Measurements from ENCODE around the gene CEMIP. TPM values are rescaled to one million over a fixed set of nuclear protein-coding genes. Genes with fewer than 3 reads are reported as not detected.

Gene CEMIP
- total and polyA plus RNA-seq, 3 experiments from 2014 or later = not detected

- no peaks in the 10 kb centered on the region for H3K9me3 ChIP-seq (ENCODE audit: low read length)
- H3K4me3 ChIP-seq (ENCODE audit: low read length) = no peak overlapping the region
- H3K27ac Mint-ChIP-seq = no peak overlapping the region
- no peaks in the 10 kb centered on the region for H3K27me3 ChIP-seq (ENCODE audit: insufficient read depth, low read length, poor library complexity, severe bottlenecking)
- ChIA-PET CTCF (no interaction called here), POLR2A (no interaction called here)
- no peak overlapping the region for H3K27ac ChIP-seq (ENCODE audit: low read depth, low read length)
- H3K9me3 Mint-ChIP-seq = no peaks in the 10 kb centered on the region
- peaks cover 0 to 4% (median 4%) of the 10 kb centered on the region in 3 donors for H3K4me1 Mint-ChIP-seq
- no peaks in the 10 kb centered on the region for H3K4me1 ChIP-seq (ENCODE audit: insufficient read depth, low read length)
- no peak for DNase-seq
- H3K36me3 ChIP-seq (ENCODE audit: insufficient read depth, low read length) = no peaks in the 10 kb centered on the region
- peaks cover 0 to 20% (median 18%) of the 10 kb centered on the region in 3 donors for H3K36me3 Mint-ChIP-seq
- no peaks in the 10 kb centered on the region for H3K27me3 Mint-ChIP-seq
- H3K4me3 Mint-ChIP-seq = peak overlapping the region in 1 of 7 donors; percentile 63
Measured at GRCh38 chr15:80932989-80933388, 153.8 kb downstream of the CEMIP start.

GRCh38 chr15:80934761-80935221 is 155.6 kb downstream of the CEMIP start:
- Histone ChIP-seq H3K27ac (ENCODE audit: low read depth, low read length) (no peak overlapping the region), H3K27me3 (ENCODE audit: insufficient read depth, low read length, poor library complexity, severe bottlenecking) (no peaks in the 10 kb centered on the region), H3K9me3 (ENCODE audit: low read length) (no peaks in the 10 kb centered on the region), H3K4me3 (ENCODE audit: low read length) (no peak overlapping the region), H3K36me3 (ENCODE audit: insufficient read depth, low read length) (no peaks in the 10 kb centered on the region), H3K4me1 (ENCODE audit: insufficient read depth, low read length) (no peaks in the 10 kb centered on the region)
- DNase-seq = no peak
- CTCF ChIA-PET = no interaction called here
- Mint-ChIP-seq H3K9me3 (no peaks in the 10 kb centered on the region), H3K4me1 (peaks cover 0 to 4% (median 4%) of the 10 kb centered on the region in 3 donors), H3K36me3 (peaks cover 0 to 20% (median 12%) of the 10 kb centered on the region in 3 donors), H3K4me3 (no peak overlapping the region), H3K27ac (no peak overlapping the region), H3K27me3 (no peaks in the 10 kb centered on the region)
- POLR2A ChIA-PET = no interaction called here

- CTCF ChIA-PET = no interaction called here
- Mint-ChIP-seq H3K27me3 (no peaks in the 10 kb centered on the region), H3K4me1 (peaks cover 0 to 4% (median 4%) of the 10 kb centered on the region in 3 donors), H3K4me3 (no peak overlapping the region), H3K36me3 (peaks cover 0 to 32% (median 17%) of the 10 kb centered on the region in 3 donors), H3K27ac (no peak overlapping the region), H3K9me3 (no peaks in the 10 kb centered on the region)
- Histone ChIP-seq H3K36me3 (ENCODE audit: insufficient read depth, low read length) (no peaks in the 10 kb centered on the region), H3K9me3 (ENCODE audit: low read length) (no peaks in the 10 kb centered on the region), H3K27me3 (ENCODE audit: insufficient read depth, low read length, poor library complexity, severe bottlenecking) (no peaks in the 10 kb centered on the region), H3K4me3 (ENCODE audit: low read length) (no peak overlapping the region), H3K27ac (ENCODE audit: low read depth, low read length) (no peak overlapping the region), H3K4me1 (ENCODE audit: insufficient read depth, low read length) (no peaks in the 10 kb centered on the region)
- POLR2A ChIA-PET = no interaction called here
- DNase-seq = no peak
Measured at GRCh38 chr15:80936288-80937078, 157.3 kb downstream of the CEMIP start.

- Histone ChIP-seq H3K36me3 (ENCODE audit: insufficient read depth, low read length) (peaks cover 8% of the 10 kb centered on the region), H3K27me3 (ENCODE audit: insufficient read depth, low read length, poor library complexity, severe bottlenecking) (no peaks in the 10 kb centered on the region), H3K27ac (ENCODE audit: low read depth, low read length) (no peak overlapping the region), H3K4me1 (ENCODE audit: insufficient read depth, low read length) (no peaks in the 10 kb centered on the region), H3K4me3 (ENCODE audit: low read length) (no peak overlapping the region), H3K9me3 (ENCODE audit: low read length) (no peaks in the 10 kb centered on the region)
- H3K27me3 Mint-ChIP-seq = no peaks in the 10 kb centered on the region
- H3K4me1 Mint-ChIP-seq = peaks cover 0 to 4% (median 4%) of the 10 kb centered on the region in 3 donors
- DNase-seq = no peak
- POLR2A ChIA-PET = no interaction called here
- CTCF ChIA-PET = no interaction called here
- H3K27ac Mint-ChIP-seq = no peak overlapping the region
- H3K4me3 Mint-ChIP-seq = no peak overlapping the region
- no peaks in the 10 kb centered on the region for H3K9me3 Mint-ChIP-seq
- H3K36me3 Mint-ChIP-seq = peaks cover 0 to 45% (median 23%) of the 10 kb centered on the region in 3 donors
Measured at GRCh38 chr15:80937718-80938117, 158.5 kb downstream of the CEMIP start.

GRCh38 chr15:80939216-80939615 is 160.0 kb downstream of the CEMIP start:
- Mint-ChIP-seq H3K36me3 (peaks cover 5 to 58% (median 26%) of the 10 kb centered on the region in 3 donors), H3K4me1 (peaks cover 0 to 4% (median 4%) of the 10 kb centered on the region in 3 donors), H3K27me3 (no peaks in the 10 kb centered on the region), H3K9me3 (no peaks in the 10 kb centered on the region), H3K27ac (no peak overlapping the region), H3K4me3 (no peak overlapping the region)
- POLR2A ChIA-PET = no interaction called here
- no peaks in the 10 kb centered on the region for H3K4me1 ChIP-seq (ENCODE audit: insufficient read depth, low read length)
- CTCF ChIA-PET = interaction anchor here (1.2 kb wide), 1 partner anchor 11 kb away, joined by 3 read pairs; no protein-coding TSS in a partner anchor
- H3K9me3 ChIP-seq (ENCODE audit: low read length) = no peaks in the 10 kb centered on the region
- DNase-seq = no peak
- no peak overlapping the region for H3K27ac ChIP-seq (ENCODE audit: low read depth, low read length)
- H3K27me3 ChIP-seq (ENCODE audit: insufficient read depth, low read length, poor library complexity, severe bottlenecking) = no peaks in the 10 kb centered on the region
- peaks cover 8% of the 10 kb centered on the region for H3K36me3 ChIP-seq (ENCODE audit: insufficient read depth, low read length)
- H3K4me3 ChIP-seq (ENCODE audit: low read length) = no peak overlapping the region

- no peak for DNase-seq
- Mint-ChIP-seq H3K9me3 (no peaks in the 10 kb centered on the region), H3K4me3 (no peak overlapping the region), H3K27ac (peak overlapping the region in 1 of 8 donors; percentile 70), H3K4me1 (no peaks in the 10 kb centered on the region), H3K36me3 (peaks cover 8 to 64% (median 26%) of the 10 kb centered on the region in 3 donors), H3K27me3 (no peaks in the 10 kb centered on the region)
- Histone ChIP-seq H3K36me3 (ENCODE audit: insufficient read depth, low read length) (peaks cover 8% of the 10 kb centered on the region), H3K4me3 (ENCODE audit: low read length) (no peak overlapping the region), H3K4me1 (ENCODE audit: insufficient read depth, low read length) (no peaks in the 10 kb centered on the region), H3K27ac (ENCODE audit: low read depth, low read length) (no peak overlapping the region), H3K9me3 (ENCODE audit: low read length) (no peaks in the 10 kb centered on the region), H3K27me3 (ENCODE audit: insufficient read depth, low read length, poor library complexity, severe bottlenecking) (no peaks in the 10 kb centered on the region)
- POLR2A ChIA-PET = no interaction called here
- CTCF ChIA-PET = interaction anchor here (1.0 to 1.2 kb wide), 2 partner anchors 10 to 326 kb away, joined by 3 to 4 read pairs; no protein-coding TSS in a partner anchor
Measured at GRCh38 chr15:80940331-80940730, 161.2 kb downstream of the CEMIP start.

GRCh38 chr15:80940851-80941250 is 161.7 kb downstream of the CEMIP start:
- peaks cover 8 to 69% (median 26%) of the 10 kb centered on the region in 3 donors for H3K36me3 Mint-ChIP-seq
- CTCF ChIA-PET = interaction anchor here (1.0 kb wide), 1 partner anchor 325 kb away, joined by 4 read pairs; no protein-coding TSS in a partner anchor
- no peak overlapping the region for H3K4me3 ChIP-seq (ENCODE audit: low read length)
- no peaks in the 10 kb centered on the region for H3K4me1 Mint-ChIP-seq
- H3K27me3 ChIP-seq (ENCODE audit: insufficient read depth, low read length, poor library complexity, severe bottlenecking) = no peaks in the 10 kb centered on the region
- H3K27ac Mint-ChIP-seq = no peak overlapping the region
- no peaks in the 10 kb centered on the region for H3K4me1 ChIP-seq (ENCODE audit: insufficient read depth, low read length)
- H3K9me3 Mint-ChIP-seq = no peaks in the 10 kb centered on the region
- no peaks in the 10 kb centered on the region for H3K27me3 Mint-ChIP-seq
- H3K4me3 Mint-ChIP-seq = no peak overlapping the region
- peaks cover 8% of the 10 kb centered on the region for H3K36me3 ChIP-seq (ENCODE audit: insufficient read depth, low read length)
- H3K27ac ChIP-seq (ENCODE audit: low read depth, low read length) = no peak overlapping the region
- no peak for DNase-seq
- H3K9me3 ChIP-seq (ENCODE audit: low read length) = no peaks in the 10 kb centered on the region
- POLR2A ChIA-PET = no interaction called here

GRCh38 chr15:80942266-80942665 is 163.1 kb downstream of the CEMIP start:
- Mint-ChIP-seq H3K36me3 (peaks cover 8 to 70% (median 23%) of the 10 kb centered on the region in 3 donors), H3K27me3 (no peaks in the 10 kb centered on the region), H3K4me1 (no peaks in the 10 kb centered on the region), H3K27ac (no peak overlapping the region), H3K9me3 (no peaks in the 10 kb centered on the region), H3K4me3 (no peak overlapping the region)
- CTCF ChIA-PET = interaction anchor here (1.1 kb wide), 1 partner anchor 28 kb away, joined by 3 read pairs; no protein-coding TSS in a partner anchor
- Histone ChIP-seq H3K4me3 (ENCODE audit: low read length) (no peak overlapping the region), H3K36me3 (ENCODE audit: insufficient read depth, low read length) (peaks cover 12% of the 10 kb centered on the region), H3K9me3 (ENCODE audit: low read length) (no peaks in the 10 kb centered on the region), H3K27ac (ENCODE audit: low read depth, low read length) (no peak overlapping the region), H3K27me3 (ENCODE audit: insufficient read depth, low read length, poor library complexity, severe bottlenecking) (no peaks in the 10 kb centered on the region), H3K4me1 (ENCODE audit: insufficient read depth, low read length) (no peaks in the 10 kb centered on the region)
- no peak for DNase-seq
- POLR2A ChIA-PET = no interaction called here

Data from CD8-positive, alpha-beta memory T cell (primary cell).